ENCODE results near the gene ZDHHC15. TPM values are rescaled to one million over a fixed set of nuclear protein-coding genes. Genes with fewer than 3 reads are reported as not detected.
"Not testable (repeated sequence)": the region's sequence is repeated elsewhere in the genome, so short reads cannot be mapped to it uniquely, and the experiment has no call there.

Gene ZDHHC15
- total RNA-seq, 2 experiments from 2014 or later: 0.30 to 0.49 TPM

GRCh38 chrX:75337525-75337924 lies 185.3 kb downstream of the ZDHHC15 start:
- Mint-ChIP-seq H3K27me3 (no peaks in the 10 kb centered on the region), H3K36me3 (peaks cover 23% of the 10 kb centered on the region)
- no peak for DNase-seq

GRCh38 chrX:75335127-75335458 lies 187.7 kb downstream of the ZDHHC15 start:
- H3K4me1 Mint-ChIP-seq: no peaks in the 10 kb centered on the region
- no peak overlapping the region for H3K27ac Mint-ChIP-seq
- peaks cover 43% of the 10 kb centered on the region for H3K36me3 Mint-ChIP-seq
- peaks cover 14% of the 10 kb centered on the region for H3K9me3 Mint-ChIP-seq
- no peak for DNase-seq
- no peak overlapping the region for H3K4me3 Mint-ChIP-seq
- no peaks in the 10 kb centered on the region for H3K27me3 Mint-ChIP-seq

More at GRCh38 chrX:75337525-75337924, 185.3 kb downstream of the ZDHHC15 start:
- no peak overlapping the region for H3K4me3 Mint-ChIP-seq
- no peak overlapping the region for H3K27ac Mint-ChIP-seq
- no peaks in the 10 kb centered on the region for H3K4me1 Mint-ChIP-seq
- peaks cover 4% of the 10 kb centered on the region for H3K9me3 Mint-ChIP-seq

GRCh38 chrX:75334407-75335126 lies 188.3 kb downstream of the ZDHHC15 start:
- not testable (repeated sequence) for H3K4me3 Mint-ChIP-seq, H3K27ac Mint-ChIP-seq, H3K4me1 Mint-ChIP-seq, DNase-seq, H3K27me3 Mint-ChIP-seq
- Mint-ChIP-seq H3K36me3 (peaks cover 48% of the 10 kb centered on the region), H3K9me3 (peaks cover 14% of the 10 kb centered on the region)

GRCh38 chrX:75327607-75328006 lies 195.2 kb downstream of the ZDHHC15 start:
- no peak overlapping the region for H3K27ac Mint-ChIP-seq
- no peaks in the 10 kb centered on the region for H3K27me3 Mint-ChIP-seq
- no peak overlapping the region for H3K4me3 Mint-ChIP-seq
- H3K9me3 Mint-ChIP-seq: peaks cover 20% of the 10 kb centered on the region
- DNase-seq: no peak
- peaks cover 76% of the 10 kb centered on the region for H3K36me3 Mint-ChIP-seq
- H3K4me1 Mint-ChIP-seq: no peaks in the 10 kb centered on the region

Other genes with a start within 250 kb of the ZDHHC15 start
- 10 to 100 TPM; 40.5 to 43.6 TPM for gene UPRT, start 249.0 kb downstream of the ZDHHC15 start, total RNA-seq

All from activated naive CD8-positive, alpha-beta T cell treated with anti-CD3 and anti-CD28 coated beads for 36 hours (primary cell).